GM19463 (cell line): ENCODE results near the gene DBNDD2.
A peak's percentile ranks its signal among the peaks of the same experiment; 100 is the strongest.

Experiments
- ATAC-seq: cut with Tn5 transposase; IDR thresholded peaks from one replicate; pipeline ENCODE4 v1.9.1; 2021; ENCODE audit warnings: mild to moderate bottlenecking, moderate library complexity; ENCODE audit not compliant: unreplicated experiment

The DBNDD2 gene, protein sequence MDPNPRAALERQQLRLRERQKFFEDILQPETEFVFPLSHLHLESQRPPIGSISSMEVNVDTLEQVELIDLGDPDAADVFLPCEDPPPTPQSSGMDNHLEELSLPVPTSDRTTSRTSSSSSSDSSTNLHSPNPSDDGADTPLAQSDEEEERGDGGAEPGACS

DNA sequence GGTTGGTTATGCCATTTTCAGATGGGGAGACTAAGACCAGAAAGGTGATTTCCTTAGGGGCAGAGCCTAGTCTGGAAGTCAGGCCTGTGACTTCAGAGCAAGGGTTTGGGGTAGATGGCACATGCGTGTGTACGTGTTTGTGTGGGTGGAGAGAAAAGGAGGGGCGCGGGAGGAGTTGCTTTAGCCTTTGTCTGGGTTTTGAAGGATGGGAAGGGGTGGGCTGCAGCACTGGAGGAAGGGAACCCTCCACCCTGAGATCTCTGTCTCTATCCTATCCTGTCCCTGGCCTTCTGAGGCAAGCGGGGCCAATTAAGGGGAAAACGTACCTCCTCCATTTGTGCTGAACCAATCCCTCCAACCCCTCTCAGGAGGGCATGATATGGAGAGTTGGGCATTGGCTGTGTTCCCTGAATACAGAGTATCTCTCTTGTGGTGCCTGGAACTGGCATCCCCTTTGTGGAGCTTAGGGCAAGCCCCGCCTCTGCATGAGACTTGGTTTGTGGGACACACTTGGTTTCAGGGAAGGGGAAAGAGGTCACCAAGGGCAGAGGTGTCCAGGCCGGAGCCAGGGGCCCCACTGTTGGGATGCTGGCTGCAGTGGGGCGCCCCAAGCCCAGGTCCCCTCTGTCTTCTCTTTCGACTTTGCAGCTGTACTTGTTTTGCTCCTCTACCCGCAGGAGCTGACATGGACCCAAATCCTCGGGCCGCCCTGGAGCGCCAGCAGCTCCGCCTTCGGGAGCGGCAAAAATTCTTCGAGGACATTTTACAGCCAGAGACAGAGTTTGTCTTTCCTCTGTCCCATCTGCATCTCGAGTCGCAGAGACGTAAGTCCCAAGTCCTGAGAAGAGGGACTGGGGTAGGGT lies at the start of gene DBNDD2:
Gene DBNDD2, plus strand, starts transcription at position 507 of the 863 bp plus-strand sequence. Its CDS starts 179 bp downstream, at position 686.
- ATAC-seq, result no peak

DNA sequence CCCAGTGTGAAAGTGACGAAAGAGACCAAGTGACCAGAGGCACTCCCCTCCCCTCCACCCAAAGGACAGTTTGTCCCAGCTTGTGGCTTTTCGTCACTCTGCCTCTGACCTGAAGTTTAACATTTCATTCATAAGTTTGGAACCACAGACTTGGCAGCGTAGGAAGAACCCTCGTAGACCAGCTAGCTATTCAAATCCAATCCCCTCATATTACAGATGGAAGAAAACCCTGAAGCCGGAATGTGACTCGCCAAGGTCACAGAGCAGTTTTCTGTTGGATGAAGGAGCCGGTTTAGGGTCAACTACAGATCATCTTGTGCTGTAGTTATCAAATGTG lies 49.1 kb upstream of the DBNDD2 start:
- ATAC-seq, result no peak

DNA sequence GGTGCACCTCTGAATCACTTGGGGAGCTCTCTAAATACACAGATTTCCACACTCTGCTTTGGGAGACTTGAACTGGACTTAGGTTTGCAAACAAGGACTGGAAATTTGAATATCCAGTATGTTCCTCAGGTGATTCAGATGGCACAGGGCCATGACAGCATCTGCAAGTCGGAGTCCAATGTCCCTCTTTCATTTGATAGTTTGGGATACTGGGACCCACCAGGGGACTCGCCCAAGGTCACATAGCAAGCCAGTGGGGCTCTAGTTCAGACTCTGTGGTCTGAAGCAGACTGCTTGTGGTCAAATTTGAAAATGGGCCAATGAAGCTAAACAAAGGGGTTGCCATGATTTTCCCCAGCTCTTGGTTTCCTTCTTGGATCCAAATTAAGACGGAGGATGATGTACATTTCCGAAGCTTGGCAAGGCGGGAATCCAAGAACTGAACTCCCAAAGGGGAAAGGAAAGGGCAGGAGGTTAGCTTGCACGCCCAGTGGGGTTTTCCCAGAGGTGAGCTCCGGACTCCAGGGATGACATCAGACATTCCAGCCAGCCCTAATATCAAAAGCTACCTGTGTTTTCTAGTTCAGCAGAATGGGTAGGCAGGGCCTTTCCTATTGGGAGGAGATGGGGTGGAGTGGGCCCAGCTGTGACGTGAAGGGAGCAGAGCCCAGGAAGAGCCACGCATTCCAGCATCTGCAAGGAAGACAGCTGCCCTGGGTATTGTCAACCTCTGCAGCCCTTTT lies 48.5 kb upstream of the DBNDD2 start:
- ATAC-seq, result no peak

DNA sequence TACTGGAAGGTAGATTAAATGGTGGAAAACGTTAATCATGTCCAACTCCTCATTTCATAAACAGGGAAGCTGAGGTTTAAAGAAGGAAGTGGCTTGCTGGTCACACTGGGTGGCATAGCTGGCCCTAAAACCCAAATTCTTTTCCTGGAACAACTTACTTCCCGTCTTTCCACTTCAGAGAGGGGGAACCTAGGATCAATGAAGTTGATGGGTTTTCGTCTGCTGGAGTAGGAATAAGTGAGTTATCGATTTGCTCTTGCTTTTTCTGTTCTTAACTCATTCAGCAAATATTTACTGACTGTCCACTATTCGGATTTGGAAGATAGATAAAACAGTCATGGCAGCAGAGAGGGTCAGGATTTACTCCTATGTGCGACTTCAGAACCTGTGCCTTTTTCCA lies 46.3 kb upstream of the DBNDD2 start:
- ATAC-seq, result no peak

DNA sequence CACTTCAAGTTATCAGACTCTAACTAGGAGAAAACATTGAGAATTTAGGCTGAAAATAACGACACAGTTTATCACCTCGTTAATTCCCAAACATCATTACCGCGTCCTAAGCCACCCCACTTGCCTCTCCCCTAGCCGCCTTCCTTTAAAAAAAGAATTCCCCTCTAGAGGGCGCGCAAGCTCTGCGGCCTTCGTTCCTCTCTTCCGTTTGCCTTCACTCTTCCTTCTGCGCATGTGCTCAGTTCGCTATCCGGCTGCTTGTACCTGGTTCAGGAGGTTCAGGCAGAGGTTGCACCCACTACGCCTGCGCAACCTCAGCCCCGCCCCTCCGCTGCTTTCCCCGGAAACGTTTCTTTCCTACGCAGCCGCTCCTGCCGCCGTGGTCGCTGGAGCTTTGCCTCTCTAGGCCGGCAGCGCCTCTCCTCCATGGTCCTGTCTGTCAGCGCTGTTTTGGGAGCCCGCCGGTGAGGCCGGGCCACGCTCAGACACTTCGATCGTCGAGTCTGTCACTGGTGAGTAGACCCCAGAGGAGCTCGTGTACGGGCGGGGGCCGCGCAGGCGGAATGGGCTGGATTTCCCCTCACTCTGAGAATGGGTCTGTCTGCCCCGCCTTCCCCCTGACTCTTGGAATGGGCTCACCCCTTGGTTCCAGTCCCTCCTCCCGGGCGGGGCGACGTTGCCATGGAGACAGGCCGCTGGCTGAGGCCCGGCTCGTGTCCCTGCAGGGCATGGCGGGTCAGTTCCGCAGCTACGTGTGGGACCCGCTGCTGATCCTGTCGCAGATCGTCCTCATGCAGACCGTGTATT lies 45.1 kb upstream of the DBNDD2 start, which contains the start of gene SYS1:
Gene SYS1, plus strand, starts transcription at position 353 of the 807 bp plus-strand sequence. Its CDS starts 376 bp downstream, at position 729.
- ATAC-seq, result peak; percentile 75

DNA sequence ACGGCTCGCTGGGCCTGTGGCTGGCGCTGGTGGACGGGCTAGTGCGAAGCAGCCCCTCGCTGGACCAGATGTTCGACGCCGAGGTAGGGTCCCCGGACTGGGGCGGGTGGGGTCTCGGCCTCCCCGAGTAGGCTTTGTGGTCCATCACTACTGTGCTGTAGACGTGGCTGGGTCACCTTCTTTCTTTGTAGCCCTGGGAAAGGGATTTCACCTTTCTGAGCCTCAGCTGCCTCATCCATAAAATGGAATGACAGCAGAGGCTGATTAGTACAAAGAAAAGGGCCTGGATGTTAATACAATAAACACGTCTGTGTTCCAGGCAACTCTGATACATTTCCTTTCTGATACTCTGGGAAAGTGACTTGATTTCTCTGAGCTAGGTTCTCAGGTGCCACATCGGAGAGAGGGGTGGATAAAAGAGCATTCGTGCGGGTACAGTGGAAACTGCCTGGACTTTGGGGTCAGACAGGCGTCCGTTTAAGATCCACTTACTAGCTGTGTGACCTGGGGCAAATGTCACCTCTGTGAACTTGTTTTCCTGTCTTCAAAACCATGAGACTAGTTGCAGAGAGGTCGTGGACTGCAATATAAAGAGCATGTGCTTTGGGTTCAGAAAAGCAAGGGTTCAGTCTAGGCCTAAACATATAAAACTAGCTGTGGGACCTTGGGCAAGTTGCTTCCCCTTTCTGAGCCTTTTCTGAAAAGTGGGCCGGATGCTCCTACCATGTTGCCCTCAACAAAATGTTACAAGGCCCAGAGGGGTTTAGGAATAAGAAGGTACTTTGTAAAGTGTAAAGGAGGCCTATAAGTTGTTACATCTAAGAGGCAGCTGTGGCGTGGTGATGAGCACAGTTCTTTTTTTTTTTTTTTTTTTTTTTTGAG lies 44.2 kb upstream of the DBNDD2 start:
- no peak for ATAC-seq

DNA sequence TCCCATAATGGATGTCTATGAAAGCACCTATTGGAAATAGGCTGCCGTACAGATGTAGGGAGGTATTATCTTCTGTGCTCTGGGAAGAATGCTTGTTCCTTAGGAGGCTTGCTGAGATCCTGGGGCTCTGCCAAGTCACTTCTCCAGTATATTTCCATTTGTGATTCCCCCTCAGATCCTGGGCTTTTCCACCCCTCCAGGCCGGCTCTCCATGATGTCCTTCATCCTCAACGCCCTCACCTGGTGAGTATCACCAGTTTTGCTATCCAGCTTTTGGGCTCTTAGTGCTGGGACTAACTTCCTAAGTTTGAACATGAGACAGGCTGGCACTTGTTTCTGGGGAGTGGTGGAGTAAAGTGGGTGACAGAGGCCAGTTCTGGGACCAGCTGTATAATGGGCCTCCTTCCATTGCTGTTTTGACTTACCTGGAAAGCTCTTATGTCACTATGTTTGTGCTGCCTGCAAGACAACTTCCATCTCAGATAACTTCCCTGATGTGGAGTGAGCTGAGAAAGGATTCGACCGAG lies 42.6 kb upstream of the DBNDD2 start:
- no peak for ATAC-seq

DNA sequence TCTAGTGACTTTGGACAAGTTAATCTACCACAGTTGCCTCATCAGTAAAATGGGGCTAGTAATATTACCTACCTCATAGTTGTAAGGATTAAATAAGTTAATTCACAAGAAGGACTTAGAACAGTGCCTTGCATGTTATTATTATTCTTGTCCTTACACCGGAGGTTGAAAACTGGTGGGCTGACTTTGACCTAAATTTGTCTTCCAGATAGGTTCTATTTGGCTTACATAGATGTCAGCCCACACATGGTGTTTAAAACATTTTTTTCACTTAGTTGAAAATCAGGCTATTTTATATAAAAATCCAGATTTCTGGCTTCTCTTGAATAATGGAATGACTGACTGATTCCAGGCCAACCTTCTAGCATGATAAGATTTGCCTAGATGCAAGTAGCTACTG lies 41.9 kb upstream of the DBNDD2 start:
- no peak for ATAC-seq

DNA sequence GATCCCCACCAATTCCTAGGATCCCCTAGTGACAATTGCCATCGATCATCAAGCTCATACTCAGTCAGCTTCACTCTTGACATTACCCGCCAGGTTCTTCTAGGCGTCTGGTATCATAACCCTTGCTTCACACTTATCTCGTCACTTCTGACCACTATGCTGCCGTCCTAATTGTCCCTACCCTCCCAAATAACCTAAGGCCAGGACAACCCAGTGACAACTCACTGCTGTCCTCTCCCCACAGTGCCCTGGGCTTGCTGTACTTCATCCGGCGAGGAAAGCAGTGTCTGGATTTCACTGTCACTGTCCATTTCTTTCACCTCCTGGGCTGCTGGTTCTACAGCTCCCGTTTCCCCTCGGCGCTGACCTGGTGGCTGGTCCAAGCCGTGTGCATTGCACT lies 41.5 kb upstream of the DBNDD2 start:
- ATAC-seq, result no peak

DNA sequence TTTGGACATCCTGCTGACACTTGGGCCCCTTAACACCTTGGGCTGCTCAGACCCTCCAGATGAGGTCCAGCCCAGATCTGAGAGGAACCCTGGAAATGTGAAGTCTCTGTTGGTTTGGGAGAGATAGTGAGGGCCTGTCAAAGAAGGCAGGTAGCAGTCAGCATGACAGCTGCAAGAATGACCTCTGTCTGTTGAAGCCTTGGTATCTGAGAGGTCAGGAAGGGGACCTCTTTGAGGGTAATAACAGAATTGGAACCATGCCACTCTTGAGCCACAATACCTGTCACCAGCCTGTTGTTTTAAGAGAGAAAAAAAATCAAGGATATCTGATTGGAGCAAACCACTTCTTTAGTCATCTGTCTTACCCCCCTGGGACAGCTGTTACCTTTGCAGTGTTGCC lies 41.0 kb upstream of the DBNDD2 start:
- no peak for ATAC-seq

DNA sequence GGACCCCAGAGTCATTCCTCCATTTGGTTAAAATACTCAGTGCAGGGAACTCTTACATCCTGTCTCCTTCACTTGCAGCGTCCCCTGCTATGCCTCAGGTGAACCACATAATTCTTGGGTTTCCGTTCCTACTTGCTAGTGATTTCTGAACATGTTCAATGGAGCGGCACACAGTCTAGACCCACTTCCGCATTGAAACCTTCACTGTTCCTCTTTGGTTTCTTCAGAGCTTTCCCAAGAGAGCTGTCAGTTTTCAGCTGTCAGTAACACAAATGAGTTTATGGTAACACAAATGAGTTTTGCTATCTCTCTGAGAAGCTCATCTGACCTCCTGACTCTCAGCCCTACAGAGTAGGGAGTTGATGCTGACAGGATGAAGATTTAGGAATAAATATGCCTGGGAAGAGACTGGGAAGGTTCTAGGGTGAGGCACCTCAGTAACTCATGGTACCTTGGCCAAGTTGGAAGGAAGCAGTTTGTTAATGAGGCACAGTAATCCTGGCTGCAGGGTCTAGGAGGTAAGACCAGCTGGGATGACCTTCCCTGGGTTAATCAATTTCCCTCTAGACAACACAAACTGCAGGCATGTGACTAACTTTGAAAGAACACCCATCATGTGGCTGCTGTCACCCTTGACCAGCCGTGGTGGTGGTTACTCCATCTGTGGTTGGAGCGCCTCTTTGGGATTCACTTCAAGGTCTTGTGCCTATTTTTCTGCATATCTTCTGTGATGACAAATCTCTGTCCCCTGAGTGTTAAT lies 39.7 kb upstream of the DBNDD2 start:
- ATAC-seq, result peak; percentile 83

DNA sequence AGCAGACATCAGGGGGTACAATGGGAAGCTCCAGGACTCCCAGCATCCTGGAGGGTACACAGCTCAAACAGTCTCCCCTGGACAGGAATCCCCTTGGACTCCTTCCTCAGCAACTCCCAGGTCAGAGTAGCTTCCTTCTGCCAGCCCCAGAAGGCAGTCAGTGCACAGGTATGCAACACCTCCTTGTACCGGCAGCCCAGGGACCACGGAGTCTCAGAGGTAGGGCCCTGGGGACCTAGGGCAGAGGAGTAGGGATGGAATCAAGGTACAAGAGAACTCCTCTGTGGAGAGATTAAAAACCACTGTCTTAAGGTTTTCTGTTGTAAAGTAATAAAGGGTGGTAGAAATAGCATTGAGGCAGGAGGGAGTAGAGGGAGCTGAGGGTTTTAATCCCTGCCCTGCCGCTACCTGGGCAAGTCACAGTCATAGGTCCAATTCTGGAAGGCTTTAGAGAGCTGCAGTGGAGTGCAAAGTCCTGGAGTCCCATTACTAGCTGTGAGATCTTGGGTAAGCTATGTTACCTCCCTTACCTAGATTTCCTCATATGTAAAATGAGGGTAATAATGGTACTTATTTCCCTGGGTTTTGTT lies 37.4 kb upstream of the DBNDD2 start:
- no peak for ATAC-seq

DNA sequence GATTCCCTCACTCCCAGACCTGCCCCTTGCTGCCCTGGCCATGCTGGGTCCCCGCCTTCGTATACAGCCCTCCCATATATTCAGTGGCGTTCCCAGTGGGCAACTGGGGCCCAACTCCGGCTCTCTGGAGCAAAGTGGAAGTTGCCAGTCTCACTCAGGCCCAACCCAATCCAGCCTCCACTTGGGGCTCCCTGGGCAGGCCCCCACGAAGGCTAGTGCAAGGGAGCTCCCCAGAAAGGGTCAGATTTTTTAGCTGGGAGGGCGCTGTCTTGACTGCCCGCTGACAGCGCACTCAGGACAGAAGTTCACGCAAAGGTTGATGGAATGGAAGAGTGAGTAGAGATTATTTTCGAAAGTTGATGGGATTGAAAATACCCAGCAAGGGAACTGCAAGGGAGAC lies 35.8 kb upstream of the DBNDD2 start:
- ATAC-seq, result no peak

DNA sequence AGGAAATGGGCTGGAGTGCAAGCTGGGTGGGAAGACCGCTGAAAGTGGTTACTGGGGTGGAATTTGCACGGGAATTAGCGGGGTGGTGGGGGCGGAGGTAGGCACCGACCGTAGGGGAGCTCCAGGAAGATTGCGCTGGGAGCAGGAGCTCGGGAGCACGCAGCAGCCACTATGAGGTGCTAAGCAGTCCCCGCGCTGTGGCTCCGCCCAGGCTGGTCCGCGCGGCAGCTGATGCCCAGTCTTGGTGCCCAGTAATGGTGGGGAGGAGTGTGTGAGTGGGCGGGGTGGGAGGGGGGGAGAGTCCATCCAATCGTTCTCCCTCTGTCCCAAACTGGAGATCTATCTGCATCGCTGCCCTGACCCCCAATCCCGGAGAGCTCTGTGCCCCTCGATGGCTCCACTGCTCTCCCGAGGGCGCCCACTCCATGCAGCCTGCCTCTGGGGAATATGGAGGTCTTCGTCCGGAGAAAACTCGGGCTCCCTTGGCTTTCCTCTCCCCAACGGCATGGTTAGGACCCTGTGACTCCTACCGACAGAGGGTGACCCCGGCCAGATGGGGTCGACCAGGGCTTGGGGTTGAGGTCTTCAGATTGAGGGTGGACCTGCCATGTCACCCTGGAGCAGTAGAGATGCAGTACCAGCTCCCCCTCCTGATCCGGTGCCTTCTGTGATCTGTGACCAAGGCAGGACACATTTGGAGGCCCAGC lies 35.3 kb upstream of the DBNDD2 start:
- ATAC-seq, result no peak

DNA sequence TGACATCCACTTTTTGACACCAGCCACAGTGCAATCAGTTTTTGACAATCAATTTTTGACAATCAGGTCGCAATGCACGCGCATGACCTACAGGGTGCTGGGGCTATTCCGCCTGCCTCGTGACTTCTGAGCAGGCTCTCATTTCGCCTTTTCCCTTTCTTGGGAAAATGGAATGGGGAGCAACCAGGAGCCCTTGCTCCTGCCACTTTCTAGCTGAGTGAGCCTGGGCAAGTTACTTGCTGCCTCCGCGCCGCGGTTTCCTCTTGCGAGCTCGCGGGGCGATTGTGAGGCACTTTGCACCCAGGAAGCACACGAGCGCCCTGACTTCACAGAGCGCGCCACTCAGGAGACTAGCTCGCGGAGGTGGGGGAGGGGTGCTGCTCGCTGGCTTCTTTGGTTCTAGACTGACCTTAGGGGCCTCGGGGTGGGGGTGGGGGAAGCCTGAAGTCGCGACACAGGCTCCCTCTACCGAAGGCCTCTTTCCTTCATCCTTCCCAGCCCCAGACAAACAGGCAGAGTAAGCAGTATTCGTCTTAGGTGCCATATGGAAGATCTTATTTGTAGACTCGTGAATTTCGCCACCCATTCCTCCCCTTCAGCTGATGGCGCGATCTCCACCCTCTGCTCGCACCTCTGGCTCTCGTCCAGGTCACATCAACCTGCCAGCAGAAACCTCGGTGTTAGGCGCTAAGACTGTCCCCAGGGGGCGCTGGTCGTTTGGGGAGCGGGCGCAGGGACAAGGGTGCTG lies 34.6 kb upstream of the DBNDD2 start:
- ATAC-seq, result peak; percentile 85

DNA sequence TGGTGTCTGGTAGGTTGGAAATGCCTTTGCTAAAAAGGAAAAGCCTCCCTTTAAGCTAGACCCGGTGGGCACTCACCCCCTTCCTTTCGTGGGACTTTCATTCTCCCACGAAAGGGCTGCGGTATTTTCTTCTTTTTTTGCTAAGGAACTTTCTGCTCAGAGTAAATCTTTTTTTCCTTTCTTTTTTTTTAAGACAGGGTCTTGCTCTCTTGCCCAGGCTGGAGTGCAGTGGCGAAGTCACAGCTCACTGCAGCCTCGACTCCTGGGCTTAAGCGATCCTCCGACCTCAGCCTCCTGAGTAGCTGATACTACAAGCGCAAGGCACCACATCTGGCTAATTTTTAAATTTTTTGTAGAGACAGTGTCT lies 34.0 kb upstream of the DBNDD2 start:
- ATAC-seq, result no peak

DNA sequence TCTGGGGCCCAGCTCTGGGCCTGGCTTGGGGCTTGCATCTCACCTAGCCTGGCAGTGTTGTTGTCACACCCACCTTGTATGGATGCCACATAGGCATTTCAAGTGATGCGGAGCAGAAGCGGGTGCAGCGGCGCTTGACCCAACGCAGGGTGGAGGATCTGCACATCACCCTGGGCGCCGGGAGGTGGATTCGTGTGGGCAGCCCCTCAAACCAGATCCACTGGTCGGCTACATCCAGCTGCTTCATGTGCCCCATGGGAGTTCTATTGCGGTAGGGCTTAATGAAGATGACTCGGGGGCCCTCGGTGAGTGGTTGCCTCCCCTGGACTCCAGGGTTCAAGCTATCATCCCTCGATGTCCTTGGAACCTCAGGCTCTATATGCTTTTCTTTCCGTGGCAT lies 33.1 kb upstream of the DBNDD2 start:
- ATAC-seq, result no peak
